H54 (cell line): ENCODE measurements around the gene SYNE3.
"Not testable (repeated sequence)": the region's sequence is repeated elsewhere in the genome, so short reads cannot be mapped to it uniquely, and the experiment has no call there.

ENCODE experiments used
- DNase-seq: peaks from one replicate; pipeline ENCODE4 v3.0.0; 2011; ENCODE audit warnings: low spot score, mixed read lengths; ENCODE audit not compliant: insufficient read length
- FAIRE-seq: peaks from 3 replicates; lab custom pipeline; 2011; peaks lifted over from hg19 to GRCh38; lab: Jason Lieb, UNC
- POLR2A ChIP-seq: IDR thresholded peaks from 2 replicates; pipeline ENCODE4 v1.6.1; 2011; ENCODE audit warnings: low read depth, mild to moderate bottlenecking, low read length

SYNE3 gene

GRCh38 chr14:95514131-95515079 is 2.0 kb downstream of the SYNE3 start:
- no peak for DNase-seq
- no peak for TF ChIP-seq POLR2A
- no peak for FAIRE-seq

- FAIRE-seq, result no peak
- TF ChIP-seq POLR2A, result no peak
These were observed 3.2 kb downstream of the SYNE3 start for GRCh38 chr14:95513291-95513690.

GRCh38 chr14:95511687-95512086 is 4.8 kb downstream of the SYNE3 start:
- FAIRE-seq, result no peak
- no peak for TF ChIP-seq POLR2A
- DNase-seq, result no peak

More at GRCh38 chr14:95513291-95513690, 3.2 kb downstream of the SYNE3 start:
- no peak for DNase-seq

- TF ChIP-seq POLR2A, result no peak
- DNase-seq (no peak), FAIRE-seq (no peak)
These were observed 5.6 kb downstream of the SYNE3 start for GRCh38 chr14:95510804-95511203.

GRCh38 chr14:95510344-95510743 is 6.1 kb downstream of the SYNE3 start:
- not testable (repeated sequence) for FAIRE-seq

GRCh38 chr14:95509495-95509894 is 7.0 kb downstream of the SYNE3 start:
- no peak for DNase-seq
- no peak for FAIRE-seq
- TF ChIP-seq POLR2A, result no peak

More at GRCh38 chr14:95510344-95510743, 6.1 kb downstream of the SYNE3 start:
- DNase-seq, result not testable (repeated sequence)

GRCh38 chr14:95508377-95508776 is 8.1 kb downstream of the SYNE3 start:
- no peak for TF ChIP-seq POLR2A
- FAIRE-seq, result no peak
- no peak for DNase-seq

GRCh38 chr14:95507701-95508103 is 8.7 kb downstream of the SYNE3 start:
- FAIRE-seq, result peak; percentile 93
- DNase-seq, result peak; percentile 79
- no peak for TF ChIP-seq POLR2A

GRCh38 chr14:95507174-95507573 is 9.3 kb downstream of the SYNE3 start:
- DNase-seq, result peak; percentile 90
- no peak for TF ChIP-seq POLR2A
- FAIRE-seq, result peak; percentile 94

- DNase-seq, result no peak
- FAIRE-seq, result no peak
- no peak for TF ChIP-seq POLR2A
These were observed 11.3 kb downstream of the SYNE3 start for GRCh38 chr14:95505030-95505589.

GRCh38 chr14:95504135-95505029 is 12.1 kb downstream of the SYNE3 start:
- no peak for DNase-seq
- FAIRE-seq, result peak; percentile 58
- no peak for TF ChIP-seq POLR2A

GRCh38 chr14:95503365-95504134 is 12.9 kb downstream of the SYNE3 start:
- FAIRE-seq (no peak), DNase-seq (no peak)
- TF ChIP-seq POLR2A, result no peak

- FAIRE-seq (no peak), DNase-seq (no peak)
- no peak for TF ChIP-seq POLR2A
These were observed 14.0 kb downstream of the SYNE3 start for GRCh38 chr14:95502381-95502950.
